GM21381 (cell line): ENCODE data around the gene GPR139.

ENCODE experiments used
- ATAC-seq: cut with Tn5 transposase; IDR thresholded peaks from one replicate; pipeline ENCODE4 v1.9.1; 2021; ENCODE audit warnings: mild to moderate bottlenecking, moderate library complexity; ENCODE audit not compliant: unreplicated experiment

Gene GPR139

GRCh38 chr16:19991614-19992013 lies 82.1 kb downstream of the GPR139 start:
- ATAC-seq = no peak

- ATAC-seq = no peak
Measured at GRCh38 chr16:19984135-19984534, 89.6 kb downstream of the GPR139 start.
